H1 (cell line): ENCODE measurements around the gene AGBL4.

Experiments
- ASH2L ChIP-seq: fragments of 200-600, 300-600 bp; sonication (generic); IDR thresholded peaks from one replicate; pipeline ENCODE4 v1.7.1; 2017; ENCODE audit warnings: low read length
- CEBPB ChIP-seq: IDR thresholded peaks from 2 replicates; pipeline ENCODE4 v1.6.1; 2012; ENCODE audit warnings: low read depth, low read length
- CREB1 ChIP-seq: IDR thresholded peaks from 2 replicates; pipeline ENCODE4 v1.6.1; 2012; ENCODE audit warnings: inconsistent platforms
- CTCF ChIP-seq, 3 experiments: IDR thresholded peaks; 1 replicate in 2 of 3; 2 replicates in 1 of 3; pipeline versions ENCODE4 v1.5.1 to v1.6.1; 2011; ENCODE audit warnings: low read length in 3 of 3, mild to moderate bottlenecking in 3 of 3, inconsistent platforms in 2 of 3, low read depth in 1 of 3, moderate library complexity in 1 of 3; ENCODE audit not compliant: insufficient read depth in 1 of 3; ENCODE audit errors: control extremely low read depth in 1 of 3
- FOSL1 ChIP-seq: IDR thresholded peaks from 2 replicates; pipeline ENCODE4 v1.6.1; 2011; ENCODE audit warnings: mild to moderate bottlenecking, low read depth, low read length, moderate library complexity; ENCODE audit not compliant: insufficient read depth
- JUN ChIP-seq: IDR thresholded peaks from 2 replicates; pipeline ENCODE4 v1.6.1; 2011; ENCODE audit warnings: low read depth, mild to moderate bottlenecking, improper control_type of control experiment, low read length
- MAFK ChIP-seq: IDR thresholded peaks from 2 replicates; pipeline ENCODE4 v1.6.1; 2012; ENCODE audit warnings: low read depth, mild to moderate bottlenecking, improper control_type of control experiment, low read length
- POLR2A ChIP-seq, 2 experiments: IDR thresholded peaks; 1 replicate in 1 of 2; 2 replicates in 1 of 2; pipeline ENCODE4 v1.6.1; 2011; ENCODE audit warnings: low read depth in 2 of 2, low read length in 2 of 2, mild to moderate bottlenecking in 2 of 2; ENCODE audit errors: control extremely low read depth in 1 of 2
- SP1 ChIP-seq: IDR thresholded peaks from 2 replicates; pipeline ENCODE4 v1.6.1; 2011; ENCODE audit warnings: low read depth, low read length
- TF ChIP-seq, protein P1 (sequence below): IDR thresholded peaks from 2 replicates; pipeline ENCODE4 v1.6.1; 2011; ENCODE audit warnings: low read length, improper control_type of control experiment

DNA sequence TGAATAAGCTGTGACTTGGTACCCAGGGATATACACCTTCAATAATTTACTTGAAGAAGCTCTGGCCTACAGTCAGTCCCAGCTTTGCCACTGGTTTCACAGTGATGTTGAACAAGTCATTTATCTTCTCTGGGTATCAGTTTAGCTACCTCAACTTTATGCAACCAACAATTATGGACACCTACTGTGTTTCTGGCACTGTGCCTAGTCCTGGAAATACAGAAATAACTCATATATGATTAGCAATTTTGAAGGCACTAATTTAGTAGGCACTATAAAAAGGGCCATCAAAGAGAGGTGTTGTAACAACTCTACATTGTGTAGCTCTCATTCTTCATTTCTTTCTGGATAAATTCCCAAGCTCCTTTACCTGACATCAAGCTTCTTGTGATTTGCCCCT is 1463.2 kb downstream of the AGBL4 start:
- no peak for TF ChIP-seq CTCF (IDR thresholded peaks at IDR 0.05; ENCODE audit: control extremely low read depth in 1 of 3, insufficient read depth in 1 of 3, low read depth in 1 of 3, low read length in 3 of 3)
- no peak for TF ChIP-seq JUN
- no peak for TF ChIP-seq POLR2A (IDR thresholded peaks at IDR 0.05; ENCODE audit: control extremely low read depth in 1 of 2, low read depth in 2 of 2, low read length in 2 of 2)
- TF ChIP-seq CREB1: no peak
- TF ChIP-seq MAFK: no peak
- TF ChIP-seq, protein P1, sequence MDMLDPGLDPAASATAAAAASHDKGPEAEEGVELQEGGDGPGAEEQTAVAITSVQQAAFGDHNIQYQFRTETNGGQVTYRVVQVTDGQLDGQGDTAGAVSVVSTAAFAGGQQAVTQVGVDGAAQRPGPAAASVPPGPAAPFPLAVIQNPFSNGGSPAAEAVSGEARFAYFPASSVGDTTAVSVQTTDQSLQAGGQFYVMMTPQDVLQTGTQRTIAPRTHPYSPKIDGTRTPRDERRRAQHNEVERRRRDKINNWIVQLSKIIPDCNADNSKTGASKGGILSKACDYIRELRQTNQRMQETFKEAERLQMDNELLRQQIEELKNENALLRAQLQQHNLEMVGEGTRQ: no peak
- TF ChIP-seq ASH2L: no peak
- no peak for TF ChIP-seq SP1
- TF ChIP-seq CEBPB: no peak
- no peak for TF ChIP-seq FOSL1
